Karpas-422 (cell line): Measurements from ENCODE around the gene MAPKAP1. TPM values are rescaled to one million over a fixed set of nuclear protein-coding genes. Genes with fewer than 3 reads are reported as not detected.

ENCODE experiments used
- DNase-seq: peaks from one replicate; pipeline ENCODE4 v3.0.0-alpha.2; 2015
- H2AFZ ChIP-seq: fragments of 200-600 bp; sonication (generic); 2 replicates; pipeline ENCODE4 v1.6.1; 2014; ENCODE audit warnings: antibody characterized with exemption, low read length, mixed read lengths
- H3K27ac ChIP-seq: fragments of 200-600 bp; sonication (generic); 2 replicates; pipeline ENCODE4 v1.5.1; 2014; ENCODE audit warnings: mild to moderate bottlenecking, low read length, moderate library complexity
- H3K27me3 ChIP-seq: fragments of 200-600 bp; sonication (generic); 2 replicates; pipeline ENCODE4 v1.6.1; 2014; ENCODE audit warnings: low read length, mixed read lengths
- H3K36me3 ChIP-seq: fragments of 200-600 bp; sonication (generic); 2 replicates; pipeline ENCODE4 v1.6.1; 2014; ENCODE audit warnings: low read length, mixed read lengths; ENCODE audit not compliant: insufficient read depth
- H3K4me1 ChIP-seq: fragments of 200-600 bp; sonication (generic); 2 replicates; pipeline ENCODE4 v1.6.1; 2014; ENCODE audit warnings: mild to moderate bottlenecking, low read length, mixed read lengths
- H3K4me2 ChIP-seq: fragments of 200-600 bp; sonication (generic); 2 replicates; pipeline ENCODE4 v1.6.1; 2014; ENCODE audit warnings: low read length, low read depth, mild to moderate bottlenecking; ENCODE audit not compliant: poor library complexity, severe bottlenecking
- H3K4me3 ChIP-seq: fragments of 200-600 bp; sonication (generic); 2 replicates; pipeline ENCODE4 v1.5.1; 2014; ENCODE audit warnings: mild to moderate bottlenecking, antibody characterized with exemption, low read length, mixed read lengths
- H3K79me2 ChIP-seq: fragments of 200-600 bp; sonication (generic); 2 replicates; pipeline ENCODE4 v1.6.1; 2014; ENCODE audit warnings: mild to moderate bottlenecking, low read length, mixed read lengths
- H3K9ac ChIP-seq: fragments of 200-600 bp; sonication (generic); 2 replicates; pipeline ENCODE4 v1.6.0; 2014; ENCODE audit warnings: low read length
- H3K9me2 ChIP-seq: fragments of 200-600 bp; sonication (generic), shearing (Covaris generic); replicated peaks from 2 replicates; pipeline ENCODE4 v1.6.0; 2014; ENCODE audit warnings: mild to moderate bottlenecking, low read length, moderate library complexity; ENCODE audit not compliant: insufficient read depth
- H3K9me3 ChIP-seq: fragments of 300-700, 200-600 bp; sonication (generic); 2 replicates; pipeline ENCODE4 v1.6.1; 2014; ENCODE audit warnings: low read length, mixed read lengths
- H4K20me1 ChIP-seq: fragments of 200-600 bp; sonication (generic); 2 replicates; pipeline ENCODE4 v1.6.1; 2014; ENCODE audit warnings: mild to moderate bottlenecking, antibody characterized with exemption, low read length, low read depth; ENCODE audit not compliant: insufficient read depth
- total RNA-seq: library from RNA; depleted of rRNA; stranded (reverse); fragments of >200 nt; shearing (Covaris generic); gene quantifications from 2 replicates; pipeline ENCODE4 v1.2.3, GENCODE V29; 2014; ENCODE audit warnings: low replicate concordance

The MAPKAP1 gene
- total RNA-seq, 1 experiment from 2014 or later = 62.8 TPM

GRCh38 chr9:125529107-125529506 is 177.9 kb downstream of the MAPKAP1 start:
- Histone ChIP-seq H3K4me1 (peaks cover 38% of the 10 kb centered on the region), H3K9me2 (no peaks in the 10 kb centered on the region), H3K4me2 (peak overlapping the region; percentile 63), H3K9me3 (no peaks in the 10 kb centered on the region), H3K36me3 (no peaks in the 10 kb centered on the region), H3K4me3 (no peak overlapping the region), H3K79me2 (no peaks in the 10 kb centered on the region), H4K20me1 (peaks cover 9% of the 10 kb centered on the region; the same call in 1 of the 2 replicates), H3K27me3 (no peaks in the 10 kb centered on the region), H2AFZ (no peak overlapping the region), H3K27ac (no peak overlapping the region), H3K9ac (no peak overlapping the region)
- DNase-seq = no peak

GRCh38 chr9:125527471-125528002 is 179.5 kb downstream of the MAPKAP1 start:
- Histone ChIP-seq H4K20me1 (peaks cover 9% of the 10 kb centered on the region; the same call in 1 of the 2 replicates), H3K4me3 (no peak overlapping the region), H3K79me2 (no peaks in the 10 kb centered on the region), H3K9ac (peak overlapping the region; percentile 19; the same call in 1 of the 2 replicates), H3K27ac (0 out of 2 replicates have a peak overlapping the region, but pooled peaks have one; percentile 17), H3K27me3 (no peaks in the 10 kb centered on the region), H3K4me1 (peaks cover 38% of the 10 kb centered on the region), H3K36me3 (no peaks in the 10 kb centered on the region), H2AFZ (no peak overlapping the region), H3K9me2 (no peaks in the 10 kb centered on the region), H3K9me3 (no peaks in the 10 kb centered on the region), H3K4me2 (peak overlapping the region; percentile 45)
- peak; percentile 45 for DNase-seq

GRCh38 chr9:125525921-125526631 is 180.9 kb downstream of the MAPKAP1 start:
- Histone ChIP-seq H2AFZ (no peak overlapping the region), H3K36me3 (no peaks in the 10 kb centered on the region), H3K9me3 (no peaks in the 10 kb centered on the region), H3K4me3 (no peak overlapping the region), H3K27me3 (no peaks in the 10 kb centered on the region), H3K9ac (no peak overlapping the region), H3K27ac (no peak overlapping the region), H3K9me2 (no peaks in the 10 kb centered on the region), H3K4me2 (no peak overlapping the region), H4K20me1 (peaks cover 7% of the 10 kb centered on the region; the same call in 1 of the 2 replicates), H3K4me1 (peaks cover 42% of the 10 kb centered on the region), H3K79me2 (no peaks in the 10 kb centered on the region)
- DNase-seq = no peak

GRCh38 chr9:125524583-125525355 is 182.2 kb downstream of the MAPKAP1 start:
- no peak overlapping the region for H2AFZ ChIP-seq
- no peak overlapping the region for H3K4me3 ChIP-seq
- no peaks in the 10 kb centered on the region for H3K36me3 ChIP-seq
- no peaks in the 10 kb centered on the region for H3K9me3 ChIP-seq
- peaks cover 29% of the 10 kb centered on the region for H3K4me1 ChIP-seq
- DNase-seq = no peak
- no peak overlapping the region for H3K4me2 ChIP-seq
- H3K27me3 ChIP-seq = no peaks in the 10 kb centered on the region
- no peak overlapping the region for H3K9ac ChIP-seq
- no peak overlapping the region for H3K27ac ChIP-seq
- H3K79me2 ChIP-seq = no peaks in the 10 kb centered on the region
- H3K9me2 ChIP-seq = no peaks in the 10 kb centered on the region
- no peaks in the 10 kb centered on the region for H4K20me1 ChIP-seq

GRCh38 chr9:125523681-125524080 is 183.3 kb downstream of the MAPKAP1 start:
- H3K9me2 ChIP-seq = no peaks in the 10 kb centered on the region
- no peak overlapping the region for H3K27ac ChIP-seq
- no peak overlapping the region for H2AFZ ChIP-seq

DNA sequence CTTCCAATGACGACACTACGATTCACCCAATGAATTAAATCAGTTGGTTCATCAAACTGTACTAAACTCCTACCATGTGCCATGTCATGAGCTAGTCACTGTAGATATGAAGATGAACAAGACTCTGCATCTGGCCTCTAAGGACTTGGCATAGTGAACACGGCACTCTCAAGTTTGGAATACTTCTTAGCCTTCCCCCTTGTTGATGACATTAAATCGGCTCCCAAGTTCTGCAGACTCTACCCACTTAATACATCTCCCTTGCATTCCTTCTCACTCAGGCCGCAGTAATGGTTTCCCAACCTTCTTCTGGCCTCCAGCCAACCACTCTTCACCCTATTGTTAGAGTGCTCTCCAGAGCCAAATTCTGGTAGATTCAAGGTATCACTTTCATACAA is 184.7 kb downstream of the MAPKAP1 start:
- Histone ChIP-seq H3K9ac (no peak overlapping the region), H3K36me3 (no peaks in the 10 kb centered on the region), H3K9me3 (no peaks in the 10 kb centered on the region), H3K27ac (no peak overlapping the region), H4K20me1 (no peaks in the 10 kb centered on the region), H3K9me2 (no peaks in the 10 kb centered on the region), H3K4me2 (no peak overlapping the region), H3K4me1 (peaks cover 8% of the 10 kb centered on the region), H3K79me2 (no peaks in the 10 kb centered on the region), H2AFZ (no peak overlapping the region), H3K4me3 (no peak overlapping the region), H3K27me3 (no peaks in the 10 kb centered on the region)
- no peak for DNase-seq

More at GRCh38 chr9:125523681-125524080, 183.3 kb downstream of the MAPKAP1 start:
- H3K4me2 ChIP-seq = no peak overlapping the region
- H3K9ac ChIP-seq = no peak overlapping the region
- no peaks in the 10 kb centered on the region for H3K9me3 ChIP-seq
- no peak for DNase-seq
- peaks cover 19% of the 10 kb centered on the region for H3K4me1 ChIP-seq
- H3K4me3 ChIP-seq = no peak overlapping the region
- no peaks in the 10 kb centered on the region for H4K20me1 ChIP-seq
- no peaks in the 10 kb centered on the region for H3K79me2 ChIP-seq
- H3K36me3 ChIP-seq = no peaks in the 10 kb centered on the region
- no peaks in the 10 kb centered on the region for H3K27me3 ChIP-seq

GRCh38 chr9:125521462-125522327 is 185.3 kb downstream of the MAPKAP1 start:
- no peaks in the 10 kb centered on the region for H3K9me2 ChIP-seq
- no peak overlapping the region for H3K4me2 ChIP-seq
- H3K4me1 ChIP-seq = peaks cover 8% of the 10 kb centered on the region
- no peak overlapping the region for H3K4me3 ChIP-seq
- no peaks in the 10 kb centered on the region for H3K27me3 ChIP-seq
- no peak for DNase-seq
- no peaks in the 10 kb centered on the region for H3K36me3 ChIP-seq
- no peak overlapping the region for H3K9ac ChIP-seq
- no peak overlapping the region for H3K27ac ChIP-seq
- no peaks in the 10 kb centered on the region for H3K79me2 ChIP-seq
- no peak overlapping the region for H2AFZ ChIP-seq
- H3K9me3 ChIP-seq = no peaks in the 10 kb centered on the region
- no peaks in the 10 kb centered on the region for H4K20me1 ChIP-seq
